Measurements from ENCODE around the gene OBSCN. TPM values are rescaled to one million over a fixed set of nuclear protein-coding genes. Genes with fewer than 3 reads are reported as not detected.

Gene OBSCN
- total RNA-seq, 1 donor from 2014 or later, result 22.1 TPM

DNA sequence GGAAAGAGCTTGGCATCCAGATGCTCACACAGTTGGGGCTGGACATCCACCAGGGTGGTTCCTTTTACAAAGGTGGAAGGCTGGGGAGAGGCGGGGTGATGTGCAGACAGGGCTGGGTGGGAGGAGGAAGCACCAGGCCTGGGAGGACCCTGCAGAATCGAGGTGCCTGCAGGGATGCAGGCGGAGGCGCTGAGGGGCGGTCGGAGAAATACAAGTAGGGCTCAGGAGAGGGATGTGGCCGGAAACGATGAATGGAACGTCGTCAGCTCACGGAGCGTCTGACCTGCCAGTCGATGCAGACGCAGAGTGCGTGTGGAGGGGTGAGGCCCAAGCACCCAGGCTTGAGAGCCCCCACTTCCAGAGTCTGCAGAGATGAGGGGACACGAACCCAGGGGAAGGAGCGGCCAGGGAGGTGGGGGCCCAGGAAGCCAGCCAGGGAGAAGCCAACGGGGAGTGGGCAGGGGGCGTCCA is 135.4 kb downstream of the OBSCN start:
- Mint-ChIP-seq H3K9me3 (peaks cover 4% of the 10 kb centered on the region), H3K4me1 (ENCODE audit: low read depth) (no peaks in the 10 kb centered on the region), H3K27ac (no peak overlapping the region), H3K36me3 (ENCODE audit: low read depth) (peaks cover 4% of the 10 kb centered on the region), H3K27me3 (ENCODE audit: low read depth) (no peaks in the 10 kb centered on the region), H3K4me3 (ENCODE audit: low read depth) (no peak overlapping the region)
- intact Hi-C loops (cut with micrococcal nuclease), result no loop called here
- DNase-seq (ENCODE audit: low spot score), result no peak

DNA sequence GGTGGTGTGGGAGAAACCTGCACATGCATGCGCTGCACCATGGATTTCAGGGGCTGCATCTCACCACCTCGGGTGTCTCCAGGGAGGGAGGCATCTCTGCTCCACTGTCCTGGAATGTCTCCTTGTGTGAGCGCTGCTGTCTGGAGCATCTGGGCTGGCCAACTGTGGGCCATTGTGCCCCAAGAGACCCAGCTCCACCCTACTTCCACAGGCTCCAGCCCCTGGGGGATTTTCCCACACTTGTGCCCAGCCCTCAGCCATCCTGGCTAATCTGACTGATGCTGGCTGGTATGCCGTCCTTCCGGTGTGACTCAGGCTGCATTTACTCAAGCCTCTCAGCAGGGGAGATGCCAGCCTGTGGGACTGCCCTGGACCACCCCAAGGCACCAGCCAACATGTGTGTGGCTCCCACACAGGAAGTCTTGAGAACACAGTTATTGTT is 136.8 kb downstream of the OBSCN start:
- Mint-ChIP-seq H3K27ac (no peak overlapping the region), H3K4me3 (ENCODE audit: low read depth) (no peak overlapping the region), H3K27me3 (ENCODE audit: low read depth) (no peaks in the 10 kb centered on the region), H3K4me1 (ENCODE audit: low read depth) (no peaks in the 10 kb centered on the region), H3K9me3 (peaks cover 4% of the 10 kb centered on the region), H3K36me3 (ENCODE audit: low read depth) (peaks cover 4% of the 10 kb centered on the region)
- no peak for DNase-seq (ENCODE audit: low spot score)
- intact Hi-C loops (cut with micrococcal nuclease), result no loop called here

- Mint-ChIP-seq H3K27me3 (ENCODE audit: low read depth) (no peaks in the 10 kb centered on the region), H3K9me3 (peaks cover 4% of the 10 kb centered on the region), H3K27ac (no peak overlapping the region), H3K4me3 (ENCODE audit: low read depth) (no peak overlapping the region), H3K4me1 (ENCODE audit: low read depth) (no peaks in the 10 kb centered on the region), H3K36me3 (ENCODE audit: low read depth) (peaks cover 4% of the 10 kb centered on the region)
- no peak for DNase-seq (ENCODE audit: low spot score)
- intact Hi-C loops (cut with micrococcal nuclease), result no loop called here
Observed at GRCh38 chr1:228345201-228345930, 137.5 kb downstream of the OBSCN start.

GRCh38 chr1:228346731-228347130 is 138.9 kb downstream of the OBSCN start:
- intact Hi-C loops (cut with micrococcal nuclease), result no loop called here
- H3K36me3 Mint-ChIP-seq (ENCODE audit: low read depth), result peaks cover 4% of the 10 kb centered on the region
- DNase-seq (ENCODE audit: low spot score), result no peak
- no peak overlapping the region for H3K4me3 Mint-ChIP-seq (ENCODE audit: low read depth)
- peaks cover 4% of the 10 kb centered on the region for H3K9me3 Mint-ChIP-seq
- H3K27me3 Mint-ChIP-seq (ENCODE audit: low read depth), result no peaks in the 10 kb centered on the region
- H3K27ac Mint-ChIP-seq, result no peak overlapping the region
- no peaks in the 10 kb centered on the region for H3K4me1 Mint-ChIP-seq (ENCODE audit: low read depth)

DNA sequence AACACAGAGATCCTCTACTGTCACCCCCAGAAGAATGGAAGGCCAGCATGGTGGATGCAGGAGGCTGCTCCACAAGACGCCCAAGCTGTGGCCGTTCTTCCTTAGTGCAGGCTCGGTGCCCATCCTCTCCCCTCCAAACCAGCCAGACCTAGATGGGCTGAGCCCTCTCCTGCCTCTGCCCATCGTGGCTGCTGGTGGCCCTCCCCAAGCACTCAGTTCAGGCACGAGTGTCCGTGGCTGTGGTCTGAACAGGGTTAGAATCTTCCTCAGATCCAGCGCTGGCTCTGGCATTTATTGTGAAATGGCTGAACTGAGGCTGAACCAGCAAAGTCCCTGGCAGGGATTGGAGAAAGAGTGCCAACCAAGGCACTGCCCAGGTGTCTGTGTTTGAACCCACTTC is 139.3 kb downstream of the OBSCN start:
- Mint-ChIP-seq H3K27me3 (ENCODE audit: low read depth) (no peaks in the 10 kb centered on the region), H3K36me3 (ENCODE audit: low read depth) (peaks cover 4% of the 10 kb centered on the region), H3K27ac (no peak overlapping the region), H3K9me3 (peaks cover 4% of the 10 kb centered on the region), H3K4me3 (ENCODE audit: low read depth) (no peak overlapping the region), H3K4me1 (ENCODE audit: low read depth) (no peaks in the 10 kb centered on the region)
- DNase-seq (ENCODE audit: low spot score), result no peak
- intact Hi-C loops (cut with micrococcal nuclease), result no loop called here

- no peak for DNase-seq (ENCODE audit: low spot score)
- no peaks in the 10 kb centered on the region for H3K27me3 Mint-ChIP-seq (ENCODE audit: low read depth)
- no peak overlapping the region for H3K4me3 Mint-ChIP-seq (ENCODE audit: low read depth)
- H3K27ac Mint-ChIP-seq, result no peak overlapping the region
- H3K4me1 Mint-ChIP-seq (ENCODE audit: low read depth), result no peaks in the 10 kb centered on the region
- peaks cover 4% of the 10 kb centered on the region for H3K9me3 Mint-ChIP-seq
- intact Hi-C loops (cut with micrococcal nuclease), result no loop called here
- no peaks in the 10 kb centered on the region for H3K36me3 Mint-ChIP-seq (ENCODE audit: low read depth)
Observed at GRCh38 chr1:228348708-228349467, 141.0 kb downstream of the OBSCN start.

DNA sequence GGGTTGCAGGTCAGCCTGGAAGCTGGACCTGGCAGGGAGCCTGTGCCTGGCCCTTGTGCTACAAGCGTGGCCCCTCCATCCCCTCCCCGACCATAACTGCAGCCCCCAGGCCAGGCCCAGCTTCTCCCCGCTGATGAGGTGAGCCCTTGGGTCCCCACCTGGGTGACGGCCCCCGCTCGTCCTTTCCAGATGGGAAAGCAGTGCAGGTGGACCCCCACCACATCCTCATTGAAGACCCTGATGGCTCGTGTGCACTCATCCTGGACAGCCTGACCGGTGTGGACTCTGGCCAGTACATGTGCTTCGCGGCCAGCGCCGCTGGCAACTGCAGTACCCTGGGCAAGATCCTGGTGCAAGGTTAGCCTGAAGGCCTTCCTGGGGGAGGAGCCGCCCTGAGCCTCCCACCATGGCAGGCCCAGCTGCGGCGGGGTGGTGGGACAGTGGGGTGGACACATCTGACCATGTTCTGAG is 141.9 kb downstream of the OBSCN start:
- Mint-ChIP-seq H3K9me3 (no peaks in the 10 kb centered on the region), H3K36me3 (ENCODE audit: low read depth) (no peaks in the 10 kb centered on the region), H3K4me1 (ENCODE audit: low read depth) (no peaks in the 10 kb centered on the region), H3K27ac (no peak overlapping the region), H3K27me3 (ENCODE audit: low read depth) (no peaks in the 10 kb centered on the region), H3K4me3 (ENCODE audit: low read depth) (no peak overlapping the region)
- intact Hi-C loops (cut with micrococcal nuclease), result no loop called here
- DNase-seq (ENCODE audit: low spot score), result no peak

GRCh38 chr1:228350179-228350742 is 142.4 kb downstream of the OBSCN start:
- no peaks in the 10 kb centered on the region for H3K9me3 Mint-ChIP-seq
- H3K27me3 Mint-ChIP-seq (ENCODE audit: low read depth), result no peaks in the 10 kb centered on the region
- DNase-seq (ENCODE audit: low spot score), result no peak

DNA sequence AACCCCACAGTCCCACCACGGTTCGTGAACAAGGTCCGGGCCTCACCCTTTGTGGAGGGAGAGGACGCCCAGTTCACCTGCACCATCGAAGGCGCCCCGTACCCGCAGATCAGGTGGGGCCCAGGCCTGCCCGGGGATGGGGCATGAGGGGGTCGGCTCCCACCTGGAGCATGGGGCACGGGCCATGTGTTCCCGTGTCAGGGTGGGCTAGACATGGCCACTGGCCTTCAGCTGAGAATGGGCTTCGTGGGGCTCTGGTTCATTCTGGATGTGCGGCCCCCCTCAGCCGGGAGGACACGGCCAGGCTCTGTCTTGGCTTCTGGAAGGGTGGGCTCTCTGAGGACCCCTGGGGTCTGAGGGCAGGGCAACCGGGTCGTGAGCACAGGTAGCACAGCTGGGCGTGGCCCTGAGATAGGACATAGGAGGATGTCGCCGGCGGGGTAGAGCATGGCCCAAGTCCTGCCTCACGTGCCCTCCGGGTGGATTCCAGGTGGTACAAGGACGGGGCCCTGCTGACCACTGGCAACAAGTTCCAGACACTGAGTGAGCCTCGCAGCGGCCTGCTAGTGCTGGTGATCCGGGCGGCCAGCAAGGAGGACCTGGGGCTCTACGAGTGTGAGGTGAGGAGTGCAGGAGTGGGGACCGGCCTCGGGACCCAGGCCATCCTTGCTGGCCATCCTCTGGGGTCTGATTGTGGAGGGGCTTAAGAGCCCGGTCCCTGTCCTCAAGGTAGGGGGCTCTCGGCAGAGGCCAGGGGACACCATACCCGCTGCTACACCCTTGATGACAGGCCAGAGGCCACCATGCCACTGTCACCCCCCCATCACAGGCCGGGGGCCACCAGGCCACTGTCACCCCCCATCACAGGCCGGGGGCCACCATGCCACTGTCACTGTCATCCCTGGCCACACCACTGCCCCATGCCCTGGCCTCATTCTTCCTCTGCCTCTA is 143.3 kb downstream of the OBSCN start:
- Mint-ChIP-seq H3K27ac (no peak overlapping the region), H3K36me3 (ENCODE audit: low read depth) (no peaks in the 10 kb centered on the region), H3K4me3 (ENCODE audit: low read depth) (no peak overlapping the region), H3K4me1 (ENCODE audit: low read depth) (no peaks in the 10 kb centered on the region), H3K27me3 (ENCODE audit: low read depth) (no peaks in the 10 kb centered on the region), H3K9me3 (no peaks in the 10 kb centered on the region)
- intact Hi-C loops (cut with micrococcal nuclease), result no loop called here
- DNase-seq (ENCODE audit: low spot score), result no peak

More at GRCh38 chr1:228350179-228350742, 142.4 kb downstream of the OBSCN start:
- no peak overlapping the region for H3K27ac Mint-ChIP-seq
- H3K4me1 Mint-ChIP-seq (ENCODE audit: low read depth), result no peaks in the 10 kb centered on the region
- intact Hi-C loops (cut with micrococcal nuclease), result no loop called here
- no peaks in the 10 kb centered on the region for H3K36me3 Mint-ChIP-seq (ENCODE audit: low read depth)
- no peak overlapping the region for H3K4me3 Mint-ChIP-seq (ENCODE audit: low read depth)

GRCh38 chr1:228351850-228352249 is 144.0 kb downstream of the OBSCN start:
- no peaks in the 10 kb centered on the region for H3K9me3 Mint-ChIP-seq
- DNase-seq (ENCODE audit: low spot score), result no peak
- no peaks in the 10 kb centered on the region for H3K27me3 Mint-ChIP-seq (ENCODE audit: low read depth)
- H3K4me3 Mint-ChIP-seq (ENCODE audit: low read depth), result no peak overlapping the region
- no peak overlapping the region for H3K27ac Mint-ChIP-seq
- intact Hi-C loops (cut with micrococcal nuclease), result no loop called here
- no peaks in the 10 kb centered on the region for H3K36me3 Mint-ChIP-seq (ENCODE audit: low read depth)
- H3K4me1 Mint-ChIP-seq (ENCODE audit: low read depth), result no peaks in the 10 kb centered on the region

DNA sequence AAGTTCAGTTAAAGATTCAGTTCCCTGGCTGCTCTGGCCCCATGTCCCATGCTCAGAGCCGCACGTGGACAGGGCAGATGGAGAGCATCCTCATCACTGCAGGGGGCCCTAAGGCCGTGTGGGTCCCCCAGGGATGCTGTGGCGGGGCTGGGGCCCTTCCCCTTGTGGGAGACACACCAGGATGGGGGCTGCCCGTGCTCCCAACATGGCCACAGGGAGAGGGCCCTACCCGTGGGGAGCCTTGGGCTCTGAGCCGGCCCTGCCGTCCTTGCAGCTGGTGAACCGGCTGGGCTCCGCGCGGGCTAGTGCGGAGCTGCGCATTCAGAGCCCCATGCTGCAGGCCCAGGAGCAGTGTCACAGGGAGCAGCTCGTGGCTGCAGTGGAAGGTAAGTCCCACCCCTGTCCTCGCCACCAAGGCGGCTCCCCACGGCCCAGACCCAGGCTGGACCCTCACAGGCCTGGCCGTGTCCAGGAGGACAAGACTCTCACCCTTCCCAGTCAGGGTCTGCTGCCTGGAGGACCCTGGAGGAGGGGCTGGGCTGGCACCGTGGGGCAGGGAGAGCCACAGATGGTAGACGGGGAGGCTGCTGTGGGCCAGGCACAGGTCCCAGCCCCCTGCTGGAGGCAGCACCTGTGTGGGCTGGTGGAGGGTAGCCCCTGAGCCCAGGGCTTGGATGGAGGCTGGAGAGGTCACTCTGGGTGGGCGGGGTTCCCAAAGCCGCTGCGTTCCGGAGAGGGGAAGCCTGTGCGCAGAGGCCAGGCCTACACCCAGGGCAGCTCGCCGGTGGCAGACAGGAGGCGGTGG is 145.0 kb downstream of the OBSCN start:
- H3K9me3 Mint-ChIP-seq, result no peaks in the 10 kb centered on the region
- no peak overlapping the region for H3K4me3 Mint-ChIP-seq (ENCODE audit: low read depth)
- intact Hi-C loops (cut with micrococcal nuclease), result no loop called here
- H3K4me1 Mint-ChIP-seq (ENCODE audit: low read depth), result no peaks in the 10 kb centered on the region
- no peaks in the 10 kb centered on the region for H3K27me3 Mint-ChIP-seq (ENCODE audit: low read depth)
- no peak overlapping the region for H3K27ac Mint-ChIP-seq
- no peak for DNase-seq (ENCODE audit: low spot score)
- H3K36me3 Mint-ChIP-seq (ENCODE audit: low read depth), result no peaks in the 10 kb centered on the region

All from activated T-helper 2 cell treated with anti-CD3 and anti-CD28 coated beads, Interferon-gamma antibody, Interleukin-2, Interleukin-4, amounts not matched to agents 10 μg/mL and 5 μg/mL and 100 μg/mL, durations not matched to agents 14 hours and 24 hours and 36 hours (primary cell).